ENCODE results near the gene CD300LG.

- TF ChIP-seq CTCF (IDR thresholded peaks at IDR 0.05) (no peak), POLR2AphosphoS5 (IDR thresholded peaks at IDR 0.05) (no peak), POLR2A (IDR thresholded peaks at IDR 0.05) (no peak)
These were observed 11.1 kb downstream of the CD300LG start for GRCh38 chr17:43857957-43858600.
